Breast epithelium (tissue), 4 donors: Measurements from ENCODE around the gene GNA12. TPM values are rescaled to one million over a fixed set of nuclear protein-coding genes. Genes with fewer than 3 reads are reported as not detected.
A peak's percentile ranks its signal among the peaks of the same experiment; 100 is the strongest.

ENCODE experiments used
- DNase-seq, 2 donors: peaks; one replicate each; pipeline ENCODE4 v3.0.0-alpha.2; 2019; ENCODE audit warnings: low spot score in 2 of 2
- H3K27ac ChIP-seq, 2 donors: fragments of 200-600 bp; sonication (generic) in 1 of 2; one replicate each; pipeline ENCODE4 v1.5.1; 2016 to 2019; ENCODE audit warnings: mild to moderate bottlenecking in 1 of 2
- H3K27me3 ChIP-seq, 2 donors: fragments of 200-600 bp; sonication (generic) in 1 of 2; one replicate each; pipeline versions ENCODE4 v1.5.1 to v1.6.0; 2017 to 2019; ENCODE audit warnings: control low read depth in 1 of 2, mild to moderate bottlenecking in 1 of 2
- H3K36me3 ChIP-seq: fragments of 200-600 bp; one replicate; pipeline ENCODE4 v1.5.1; 2019
- H3K4me1 ChIP-seq, 2 donors: fragments of 200-600 bp; sonication (generic); one replicate each; pipeline ENCODE4 v1.5.1; 2016 to 2019; ENCODE audit warnings: control low read depth in 1 of 2
- H3K4me3 ChIP-seq, 3 donors: fragments of 200-600 bp; sonication (generic); 1 replicate in 2 of 3; 2 replicates in 1 of 3; pipeline ENCODE4 v1.5.1; 2016 to 2019; ENCODE audit warnings: mild to moderate bottlenecking in 3 of 3, moderate library complexity in 2 of 3
- H3K9me3 ChIP-seq, 2 donors: fragments of 200-600 bp; sonication (generic) in 1 of 2; one replicate each; pipeline ENCODE4 v1.5.1; 2016 to 2019; ENCODE audit warnings: control low read depth in 1 of 2
- CTCF ChIP-seq, 3 donors: fragments of 450-650 bp; IDR thresholded peaks; one replicate each; pipeline ENCODE4 v1.5.1; 2016 to 2017; ENCODE audit warnings: antibody characterized with exemption in 3 of 3, mild to moderate bottlenecking in 3 of 3, moderate library complexity in 3 of 3
- POLR2A ChIP-seq: fragments of 450-650 bp; IDR thresholded peaks from one replicate; pipeline ENCODE4 v1.6.1; 2016; ENCODE audit warnings: antibody characterized with exemption, mild to moderate bottlenecking, moderate library complexity
- POLR2AphosphoS5 ChIP-seq, 3 donors: sonication (generic); formaldehyde crosslinking; IDR thresholded peaks; one replicate each; pipeline ENCODE4 v1.6.1; 2017; ENCODE audit warnings: antibody characterized with exemption in 3 of 3
- intact Hi-C: fragments of 100-400 bp; cut with DNase I; formaldehyde crosslinking; loops from one replicate; pipeline ENCODE4 v1.15.1; 2023; ENCODE audit warnings: low total_unique reads
- total RNA-seq, 3 donors: library from RNA; depleted of rRNA; stranded (reverse); fragments of >200 nt; gene quantifications; one replicate each; pipeline ENCODE4 v1.1.0, GENCODE V29; 2016

The GNA12 gene
- total RNA-seq, 3 donors from 2014 or later = 11.3 to 31.4 (median 24.9) TPM

- peak overlapping the region; percentile 20 to 48 (median 21) for H3K4me3 ChIP-seq
- no peaks in the 10 kb centered on the region for H3K9me3 ChIP-seq
- intact Hi-C loops = no loop called here
- H3K4me1 ChIP-seq = peaks cover 5 to 13% of the 10 kb centered on the region in 2 donors
- DNase-seq = peak in 1 of 2 donors; percentile 49
- no peaks in the 10 kb centered on the region for H3K27me3 ChIP-seq
- peak in 1 of 3 donors; percentile 22 for TF ChIP-seq POLR2AphosphoS5 (IDR thresholded peaks at IDR 0.05)
- no peak for TF ChIP-seq CTCF (IDR thresholded peaks at IDR 0.05)
- peak overlapping the region; percentile 10 to 76 for H3K27ac ChIP-seq
- no peaks in the 10 kb centered on the region for H3K36me3 ChIP-seq
These were observed 32.5 kb downstream of the GNA12 start for GRCh38 chr7:2811476-2812113.

- peak in 1 of 2 donors; percentile 34 for DNase-seq
- Histone ChIP-seq H3K27ac (peak overlapping the region; percentile 10 to 76), H3K27me3 (no peaks in the 10 kb centered on the region), H3K4me1 (peaks cover 5 to 13% of the 10 kb centered on the region in 2 donors), H3K4me3 (peak overlapping the region in 1 of 3 donors; percentile 48), H3K36me3 (no peaks in the 10 kb centered on the region), H3K9me3 (no peaks in the 10 kb centered on the region)
- no peak for TF ChIP-seq POLR2AphosphoS5 (IDR thresholded peaks at IDR 0.05)
- intact Hi-C loops = no loop called here
These were observed 33.3 kb downstream of the GNA12 start for GRCh38 chr7:2810682-2811415.

- peak overlapping the region in 1 of 2 donors; percentile 33 for H3K27ac ChIP-seq
- DNase-seq = peak in 1 of 2 donors; percentile 14
- intact Hi-C loops = no loop called here
These were observed 34.0 kb downstream of the GNA12 start for GRCh38 chr7:2809903-2810625.

GRCh38 chr7:2808891-2809665, 35.0 kb downstream of the GNA12 start:
- TF ChIP-seq POLR2AphosphoS5 (IDR thresholded peaks at IDR 0.05) (no peak), POLR2A (no peak), CTCF (IDR thresholded peaks at IDR 0.05) (no peak)
- Histone ChIP-seq H3K4me1 (peaks cover 5 to 13% of the 10 kb centered on the region in 2 donors), H3K9me3 (no peaks in the 10 kb centered on the region), H3K36me3 (no peaks in the 10 kb centered on the region), H3K4me3 (no peak overlapping the region), H3K27ac (peak overlapping the region in 1 of 2 donors; percentile 36), H3K27me3 (no peaks in the 10 kb centered on the region)
- intact Hi-C loops = no loop called here
- peak in 1 of 2 donors; percentile 34 for DNase-seq

More at GRCh38 chr7:2809903-2810625, 34.0 kb downstream of the GNA12 start:
- TF ChIP-seq POLR2AphosphoS5 (IDR thresholded peaks at IDR 0.05) = no peak
- TF ChIP-seq CTCF (IDR thresholded peaks at IDR 0.05) = no peak
- no peak for TF ChIP-seq POLR2A
- Histone ChIP-seq H3K9me3 (no peaks in the 10 kb centered on the region), H3K4me1 (peaks cover 5 to 13% of the 10 kb centered on the region in 2 donors), H3K36me3 (no peaks in the 10 kb centered on the region), H3K4me3 (no peak overlapping the region), H3K27me3 (no peaks in the 10 kb centered on the region)
